T-cell (primary cell): ENCODE results near the gene RIOX2. TPM values are rescaled to one million over a fixed set of nuclear protein-coding genes. Genes with fewer than 3 reads are reported as not detected.

Experiments
- ATAC-seq, 4 experiments: fragments of 200-7000 bp in 3 of 4; fragments of 150-1000 bp in 1 of 4; cut with Tn5 transposase; replicated peaks in 1 of 4; 1 replicate in 3 of 4; 2 replicates in 1 of 4; pipeline ENCODE4 v1.10.0; 2021; ENCODE audit warnings: moderate library complexity in 3 of 4, mild to moderate bottlenecking in 2 of 4, moderate number of reproducible peaks in 1 of 4
- CTCF ChIA-PET, 2 donors: fragments of 300-600 bp; sonication (Branson Sonifier 250); formaldehyde crosslinking; loops; one replicate each; lab custom pipeline; 2022; ENCODE audit warnings: antibody characterized with exemption in 2 of 2; lab: Charles Lee
- POLR2A ChIA-PET, 2 donors: fragments of 300-600 bp; sonication (Branson Sonifier 250); formaldehyde crosslinking; loops; one replicate each; lab custom pipeline; 2022; ENCODE audit warnings: antibody characterized with exemption in 2 of 2; lab: Charles Lee
- DNase-seq, 35 experiments: peaks; one replicate each; pipeline versions ENCODE4 v3.0.0 to v3.0.0-alpha.2; 2013 to 2023
- H3K27ac ChIP-seq: one replicate; pipeline ENCODE4 v1.5.1; 2013; ENCODE audit warnings: low read length
- H3K27me3 ChIP-seq, 2 experiments: replicated peaks in 1 of 2; 1 replicate in 1 of 2; 2 replicates in 1 of 2; pipeline versions ENCODE4 v1.6.1 to v1.7.0; 2013; ENCODE audit warnings: low read length in 1 of 2, mixed read lengths in 1 of 2; ENCODE audit not compliant: control insufficient read depth in 2 of 2, insufficient read depth in 2 of 2; ENCODE audit errors: extremely low read depth in 1 of 2
- H3K36me3 ChIP-seq, 2 donors: 1 replicate in 1 of 2; 2 replicates in 1 of 2; pipeline versions ENCODE4 v1.6.1 to v1.7.0; 2013; ENCODE audit warnings: low read length in 1 of 2; ENCODE audit not compliant: control insufficient read depth in 2 of 2, insufficient read depth in 1 of 2; ENCODE audit errors: extremely low read depth in 1 of 2
- H3K4me1 ChIP-seq, 2 experiments: 1 replicate in 1 of 2; 2 replicates in 1 of 2; pipeline versions ENCODE4 v1.6.1 to v1.7.0; 2013; ENCODE audit warnings: low read length in 2 of 2, mixed read lengths in 1 of 2; ENCODE audit not compliant: insufficient read depth in 2 of 2, control insufficient read depth in 1 of 2; ENCODE audit errors: extremely low read depth in 1 of 2
- H3K4me3 ChIP-seq, 2 donors: 1 replicate in 1 of 2; 2 replicates in 1 of 2; pipeline versions ENCODE4 v1.5.1 to v1.7.0; 2013; ENCODE audit warnings: mild to moderate bottlenecking in 2 of 2, low read length in 1 of 2, moderate library complexity in 1 of 2; ENCODE audit not compliant: control insufficient read depth in 1 of 2; ENCODE audit errors: extremely low read depth in 1 of 2
- H3K9me3 ChIP-seq: 2 replicates; pipeline ENCODE4 v1.7.0; 2013
- H3K27ac Mint-ChIP-seq, 2 donors: one replicate each; pipeline ENCODE4 v1.8.0; 2020 to 2021; ENCODE audit warnings: mild to moderate bottlenecking in 2 of 2, mixed read lengths in 2 of 2
- H3K27me3 Mint-ChIP-seq, 2 donors: one replicate each; pipeline ENCODE4 v1.8.0; 2021 to 2022; ENCODE audit warnings: mixed read lengths in 2 of 2
- H3K36me3 Mint-ChIP-seq: one replicate; pipeline ENCODE4 v1.8.0; 2021; ENCODE audit warnings: mixed read lengths
- H3K4me1 Mint-ChIP-seq, 3 donors: one replicate each; pipeline ENCODE4 v1.8.0; 2020 to 2022; ENCODE audit warnings: mixed read lengths in 3 of 3, mild to moderate bottlenecking in 1 of 3
- H3K4me3 Mint-ChIP-seq, 3 donors: one replicate each; pipeline ENCODE4 v1.8.0; 2020 to 2022; ENCODE audit warnings: mild to moderate bottlenecking in 3 of 3, mixed read lengths in 3 of 3, moderate library complexity in 3 of 3
- H3K9me3 Mint-ChIP-seq, 3 donors: one replicate each; pipeline ENCODE4 v1.8.0; 2020 to 2022; ENCODE audit warnings: mixed read lengths in 3 of 3
- WGBS: methylation state at CpG from one replicate; pipeline ENCODE4 v1.1.5; 2013; ENCODE audit warnings: missing lambda C conversion rate; ENCODE audit not compliant: insufficient coverage; 5-methylcytosine and 5-hydroxymethylcytosine counted together
- total RNA-seq, 35 experiments: library from RNA in 6 of 35; stranded (reverse) in 6 of 35; fragments of 120-200 nt in 1 of 35; gene quantifications; one replicate each; pipeline versions ENCODE4 v1.2.1 to v1.2.4 and lab custom pipeline; 2013 to 2026

The RIOX2 gene
- total RNA-seq, 5 donors from 2014 or later (not counting 1 experiment from before 2014, with no cell fraction given), result 22.8 to 34.7 (median 30.9) TPM

DNA sequence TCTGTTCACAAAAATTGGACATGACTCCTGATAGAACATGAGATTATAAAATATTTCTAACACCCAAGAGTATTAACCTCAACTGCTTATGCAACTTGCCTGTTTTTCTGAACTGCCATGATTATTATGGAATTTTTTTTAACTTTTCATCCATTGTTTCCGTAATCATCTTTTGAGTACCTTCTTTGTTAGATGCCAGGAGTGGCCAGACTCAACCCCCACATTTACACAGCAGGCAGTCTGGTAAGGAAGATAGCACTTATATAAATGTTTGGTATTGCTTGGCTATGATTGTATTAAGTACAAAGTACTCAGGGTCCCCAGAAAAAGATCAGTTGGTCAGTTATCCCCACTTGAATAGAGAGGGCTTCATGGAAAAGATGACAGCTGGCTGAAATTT, 76.1 kb downstream of the RIOX2 start:
- H3K27me3 ChIP-seq, result no peaks in the 10 kb centered on the region
- DNase-seq, result no peak
- H3K9me3 Mint-ChIP-seq, result no peaks in the 10 kb centered on the region
- H3K4me3 ChIP-seq, result no peak overlapping the region
- no peaks in the 10 kb centered on the region for H3K4me1 ChIP-seq
- H3K27ac ChIP-seq, result no peak overlapping the region
- no peaks in the 10 kb centered on the region for H3K36me3 ChIP-seq
- ChIA-PET POLR2A (no interaction called here), CTCF (interaction anchor here in 1 of 2 donors (0.5 kb wide), 1 partner anchor 173 kb away, joined by 3 read pairs; no protein-coding TSS in a partner anchor)
- H3K4me3 Mint-ChIP-seq, result no peak overlapping the region
- peaks cover 0 to 5% (median 2%) of the 10 kb centered on the region in 3 donors for H3K4me1 Mint-ChIP-seq
- H3K27ac Mint-ChIP-seq, result no peak overlapping the region
- H3K36me3 Mint-ChIP-seq, result peaks cover 34% of the 10 kb centered on the region
- WGBS, result no CpG with 5 or more reads among the region's 1 CpG
- ATAC-seq, result no peak
- no peaks in the 10 kb centered on the region for H3K9me3 ChIP-seq
- H3K27me3 Mint-ChIP-seq, result no peaks in the 10 kb centered on the region

DNA sequence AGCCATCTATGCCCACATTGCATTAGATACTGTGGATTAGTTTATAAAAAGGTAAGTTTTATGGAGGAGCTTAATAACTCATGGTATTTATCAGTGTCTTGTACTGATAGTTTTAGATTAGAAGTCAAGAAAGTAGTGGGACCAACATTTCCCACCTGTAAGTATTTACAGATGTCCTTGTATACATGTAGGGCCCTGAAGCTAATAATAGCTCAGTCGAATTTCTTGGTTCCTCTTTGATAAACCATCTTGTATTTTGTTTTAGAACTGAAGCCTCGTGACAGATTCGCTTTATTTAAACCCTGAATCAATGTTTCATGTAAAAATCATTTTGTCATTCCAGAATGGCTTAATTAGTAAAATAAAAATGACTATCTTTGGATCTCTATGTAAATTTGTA, 77.0 kb downstream of the RIOX2 start:
- no peak for ATAC-seq

DNA sequence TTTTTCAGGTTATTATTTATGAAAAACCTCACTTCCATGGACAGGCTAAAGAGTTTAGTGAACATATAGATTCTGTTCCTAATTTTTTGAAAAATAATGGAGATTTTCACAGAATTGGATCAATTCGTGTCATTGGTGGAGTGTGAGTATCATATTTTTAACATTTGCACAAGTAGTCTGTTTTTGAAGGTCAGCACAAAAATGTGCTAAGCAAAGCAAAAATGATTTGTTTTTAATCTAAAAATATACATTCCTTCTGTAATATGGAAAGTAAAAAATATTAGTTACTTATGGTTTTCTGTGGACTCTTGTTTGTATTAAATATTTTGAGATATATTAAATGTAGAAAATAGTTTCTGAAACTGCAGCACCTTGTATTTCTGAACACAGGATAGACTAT, 79.4 kb downstream of the RIOX2 start:
- no peak overlapping the region for H3K27ac ChIP-seq
- H3K27me3 Mint-ChIP-seq, result no peaks in the 10 kb centered on the region
- H3K9me3 ChIP-seq, result no peaks in the 10 kb centered on the region
- no peaks in the 10 kb centered on the region for H3K9me3 Mint-ChIP-seq
- no peak overlapping the region for H3K27ac Mint-ChIP-seq
- no peaks in the 10 kb centered on the region for H3K27me3 ChIP-seq
- DNase-seq (no peak), ATAC-seq (no peak)
- peaks cover 29% of the 10 kb centered on the region for H3K36me3 Mint-ChIP-seq
- no peak overlapping the region for H3K4me3 ChIP-seq
- POLR2A ChIA-PET, result interaction anchor here in 1 of 2 donors (0.7 kb wide), 1 partner anchor 677 kb away, joined by 4 read pairs; no protein-coding TSS in a partner anchor
- CTCF ChIA-PET, result no interaction called here
- no CpG with 5 or more reads among the region's 1 CpG for WGBS
- H3K4me3 Mint-ChIP-seq, result no peak overlapping the region
- no peaks in the 10 kb centered on the region for H3K36me3 ChIP-seq
- no peaks in the 10 kb centered on the region for H3K4me1 Mint-ChIP-seq
- no peaks in the 10 kb centered on the region for H3K4me1 ChIP-seq

More for the DNA sequence above, 77.0 kb downstream of the RIOX2 start:
- POLR2A ChIA-PET, result no interaction called here
- peaks cover 31% of the 10 kb centered on the region for H3K36me3 Mint-ChIP-seq
- no peak for DNase-seq
- no peaks in the 10 kb centered on the region for H3K9me3 Mint-ChIP-seq
- no peaks in the 10 kb centered on the region for H3K4me1 Mint-ChIP-seq
- no CpG with 5 or more reads among the region's 3 CpGs for WGBS
- Histone ChIP-seq H3K36me3 (no peaks in the 10 kb centered on the region), H3K9me3 (no peaks in the 10 kb centered on the region), H3K4me3 (no peak overlapping the region), H3K27me3 (no peaks in the 10 kb centered on the region), H3K27ac (no peak overlapping the region), H3K4me1 (no peaks in the 10 kb centered on the region)
- H3K4me3 Mint-ChIP-seq, result no peak overlapping the region
- no peak overlapping the region for H3K27ac Mint-ChIP-seq
- CTCF ChIA-PET, result interaction anchor here in 1 of 2 donors (0.7 kb wide), 1 partner anchor 74 kb away, joined by 4 read pairs; the partner anchor contains the start of gene CRYBG3
- no peaks in the 10 kb centered on the region for H3K27me3 Mint-ChIP-seq

Other genes starting within 250 kb of the RIOX2 start
- 1 to 10 TPM; 3.5 to 4.5 (median 3.9) TPM for gene ARL6, start 207.7 kb downstream of the RIOX2 start, total RNA-seq
- gene CRYBG3, start 150.4 kb downstream of the RIOX2 start, total RNA-seq, result 1 to 10 TPM; 3.1 to 5.8 (median 5.3) TPM
- not detected for gene GABRR3, start 62.9 kb upstream of the RIOX2 start, total RNA-seq
- gene OR5AC2, start 114.7 kb upstream of the RIOX2 start, total RNA-seq, result not detected
- gene OR5H1, start 158.3 kb upstream of the RIOX2 start, total RNA-seq, result not detected
- not detected for gene OR5H14, start 175.0 kb upstream of the RIOX2 start, total RNA-seq
- not detected for gene OR5H15, start 194.3 kb upstream of the RIOX2 start, total RNA-seq